HEK293 (cell line): ENCODE results near the gene COL24A1.

Experiments used
- CTCF ChIA-PET: fragments of 350-600 bp; formaldehyde crosslinking; extraction: SDS; loops from one replicate; lab custom pipeline; 2021; ENCODE audit warnings: antibody characterized with exemption; lab: Yijun Ruan, JAX
- POLR2A ChIA-PET: fragments of 300-600 bp; formaldehyde crosslinking; extraction: SDS; loops from one replicate; lab custom pipeline; 2020; ENCODE audit warnings: antibody characterized with exemption, inconsistent platforms; lab: Yijun Ruan, JAX
- H3K27ac ChIP-seq: fragments of 200-500 bp; sonication (Bioruptor generic); 2 replicates; pipeline ENCODE4 v1.5.1; 2014; ENCODE audit warnings: low read depth, low read length, control low read depth, inconsistent platforms; ENCODE audit errors: extremely low read depth
- H3K36me3 ChIP-seq, 2 experiments: fragments of 200-500 bp in 1 of 2; sonication (Bioruptor generic) in 1 of 2; 1 replicate in 1 of 2; 2 replicates in 1 of 2; pipeline ENCODE4 v1.5.1; 2014 to 2017; ENCODE audit warnings: inconsistent platforms in 2 of 2, low read length in 2 of 2; ENCODE audit not compliant: control insufficient read depth in 2 of 2, insufficient read depth in 1 of 2
- H3K4me1 ChIP-seq: fragments of 200-500 bp; sonication (Bioruptor generic); 2 replicates; pipeline ENCODE4 v1.5.1; 2014; ENCODE audit warnings: mild to moderate bottlenecking, low read length, inconsistent platforms; ENCODE audit not compliant: control insufficient read depth, insufficient read depth
- H3K4me3 ChIP-seq: 2 replicates; pipeline ENCODE4 v1.5.1; 2011; ENCODE audit warnings: low read depth, mild to moderate bottlenecking, control low read depth, low read length, moderate library complexity
- H3K9me3 ChIP-seq: fragments of 200-500 bp; sonication (Bioruptor generic); 2 replicates; pipeline ENCODE4 v1.5.1; 2014; ENCODE audit warnings: low read depth, low read length, inconsistent platforms; ENCODE audit not compliant: control insufficient read depth, insufficient read depth
- BCL11A ChIP-seq: fragments of 450-650 bp; formaldehyde crosslinking; IDR thresholded peaks from 2 replicates; pipeline ENCODE4 v1.5.1; 2016; ENCODE audit warnings: low read depth, missing biosample characterization, missing genetic modification characterization
- GLI2 ChIP-seq: fragments of 450-650 bp; formaldehyde crosslinking; IDR thresholded peaks from 2 replicates; pipeline ENCODE4; 2017; ENCODE audit warnings: missing biosample characterization, missing genetic modification characterization, low read depth, borderline replicate concordance
- KLF16 ChIP-seq: fragments of 450-650 bp; formaldehyde crosslinking; IDR thresholded peaks from 2 replicates; pipeline ENCODE4 v1.5.1; 2017; ENCODE audit warnings: missing biosample characterization, missing genetic modification characterization
- OSR2 ChIP-seq: fragments of 450-650 bp; formaldehyde crosslinking; IDR thresholded peaks from 2 replicates; pipeline ENCODE4 v1.5.1; 2016; ENCODE audit warnings: missing biosample characterization, missing genetic modification characterization
- SP2 ChIP-seq: fragments of 450-650 bp; formaldehyde crosslinking; IDR thresholded peaks from 2 replicates; pipeline ENCODE4 v1.5.1; 2016; ENCODE audit warnings: missing biosample characterization, missing genetic modification characterization
- TRIM28 ChIP-seq: IDR thresholded peaks from 2 replicates; pipeline ENCODE4 v1.6.1; 2011; ENCODE audit warnings: low read length, control low read depth, borderline replicate concordance
- YY2 ChIP-seq: fragments of 450-650 bp; formaldehyde crosslinking; IDR thresholded peaks from 2 replicates; pipeline ENCODE4 v1.5.1; 2016; ENCODE audit warnings: missing biosample characterization, missing genetic modification characterization
- ZNF112 ChIP-seq: fragments of 450-650 bp; formaldehyde crosslinking; IDR thresholded peaks from 2 replicates; pipeline ENCODE4 v1.5.0; 2017; ENCODE audit warnings: missing biosample characterization, missing genetic modification characterization
- ZNF184 ChIP-seq: fragments of 450-650 bp; IDR thresholded peaks from 2 replicates; pipeline ENCODE4 v1.5.1; 2018; ENCODE audit warnings: missing biosample characterization, mild to moderate bottlenecking, missing genetic modification characterization
- ZNF202 ChIP-seq: fragments of 450-650 bp; formaldehyde crosslinking; IDR thresholded peaks from 2 replicates; pipeline ENCODE4 v1.5.1; 2016; ENCODE audit warnings: missing biosample characterization, missing genetic modification characterization, borderline replicate concordance
- ZNF23 ChIP-seq: fragments of 450-650 bp; formaldehyde crosslinking; IDR thresholded peaks from 2 replicates; pipeline ENCODE4 v1.5.1; 2016; ENCODE audit warnings: missing biosample characterization, missing genetic modification characterization, borderline replicate concordance
- ZNF391 ChIP-seq: fragments of 450-650 bp; formaldehyde crosslinking; IDR thresholded peaks from 2 replicates; pipeline ENCODE4 v1.5.1; 2016; ENCODE audit warnings: low read depth, missing biosample characterization, missing genetic modification characterization, borderline replicate concordance
- ZNF433 ChIP-seq: fragments of 450-650 bp; formaldehyde crosslinking; IDR thresholded peaks from 2 replicates; pipeline ENCODE4 v1.5.1; 2016; ENCODE audit warnings: missing biosample characterization, missing genetic modification characterization, low read depth
- ZNF473 ChIP-seq: fragments of 450-650 bp; formaldehyde crosslinking; IDR thresholded peaks from 2 replicates; pipeline ENCODE4 v1.5.1; 2017; ENCODE audit warnings: missing biosample characterization, missing genetic modification characterization
- ZNF521 ChIP-seq: fragments of 450-650 bp; formaldehyde crosslinking; IDR thresholded peaks from 2 replicates; pipeline ENCODE4 v1.5.1; 2017; ENCODE audit warnings: missing biosample characterization, mild to moderate bottlenecking, missing genetic modification characterization
- ZNF544 ChIP-seq: fragments of 450-650 bp; formaldehyde crosslinking; IDR thresholded peaks from 2 replicates; pipeline ENCODE4 v1.5.0; 2017; ENCODE audit warnings: missing biosample characterization, missing genetic modification characterization
- ZNF610 ChIP-seq: fragments of 450-650 bp; formaldehyde crosslinking; IDR thresholded peaks from 2 replicates; pipeline ENCODE4 v1.5.1; 2016; ENCODE audit warnings: missing biosample characterization, missing genetic modification characterization, borderline replicate concordance
- ZNF621 ChIP-seq: fragments of 450-650 bp; formaldehyde crosslinking; IDR thresholded peaks from 2 replicates; pipeline ENCODE4 v1.5.1; 2017; ENCODE audit warnings: missing biosample characterization, missing genetic modification characterization
- ZNF792 ChIP-seq: fragments of 450-650 bp; formaldehyde crosslinking; IDR thresholded peaks from 2 replicates; pipeline ENCODE4 v1.5.1; 2016; ENCODE audit warnings: missing biosample characterization, missing genetic modification characterization
- ZNF830 ChIP-seq: fragments of 450-650 bp; IDR thresholded peaks from 2 replicates; pipeline ENCODE4 v1.5.0; 2018; ENCODE audit warnings: missing biosample characterization, missing genetic modification characterization, low read depth, mild to moderate bottlenecking, moderate library complexity
- ZNF837 ChIP-seq: fragments of 450-650 bp; formaldehyde crosslinking; IDR thresholded peaks from 2 replicates; pipeline ENCODE4 v1.5.1; 2016; ENCODE audit warnings: missing biosample characterization, missing genetic modification characterization
- TF ChIP-seq, protein P1 (sequence below): fragments of 450-650 bp; formaldehyde crosslinking; IDR thresholded peaks from 2 replicates; pipeline ENCODE4 v1.5.1; 2016; ENCODE audit warnings: missing biosample characterization, missing genetic modification characterization
- TF ChIP-seq, protein P2 (sequence below): fragments of 450-650 bp; formaldehyde crosslinking; conservative IDR thresholded peaks from 2 replicates; pipeline ENCODE4 v1.5.1; 2016; ENCODE audit warnings: low read depth, missing biosample characterization, missing genetic modification characterization
- TF ChIP-seq, protein P3 (sequence below): fragments of 450-650 bp; formaldehyde crosslinking; IDR thresholded peaks from 2 replicates; pipeline ENCODE4 v1.5.1; 2016; ENCODE audit warnings: missing biosample characterization, missing genetic modification characterization
- TF ChIP-seq, protein P4 (sequence below): fragments of 450-650 bp; formaldehyde crosslinking; IDR thresholded peaks from 2 replicates; pipeline ENCODE4 v1.5.1; 2017; ENCODE audit warnings: missing biosample characterization, missing genetic modification characterization
- TF ChIP-seq, protein P5 (sequence below): fragments of 450-650 bp; formaldehyde crosslinking; IDR thresholded peaks from 2 replicates; pipeline ENCODE4 v1.5.1; 2016; ENCODE audit warnings: missing biosample characterization, missing genetic modification characterization

The COL24A1 gene

DNA sequence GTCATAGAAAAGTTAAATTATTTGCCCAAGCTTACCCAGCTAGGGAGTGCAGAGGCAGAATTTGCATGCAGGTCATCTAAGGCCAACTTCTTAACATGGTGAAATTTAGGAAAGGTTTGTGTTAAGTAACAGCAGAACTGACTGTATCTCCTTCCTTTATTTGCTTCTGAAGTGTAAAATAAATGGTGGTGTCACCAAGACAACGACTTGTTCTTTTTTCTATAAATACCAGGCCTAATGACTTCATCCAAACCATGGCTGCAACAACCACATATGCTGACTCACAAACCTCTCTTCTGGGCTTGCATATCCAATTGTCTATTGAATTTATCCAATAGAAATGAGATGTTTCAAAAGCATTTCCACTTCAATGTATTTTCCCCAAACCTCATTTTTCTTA is 19.1 kb downstream of the COL24A1 start:
- no peaks in the 10 kb centered on the region for H3K4me1 ChIP-seq
- TF ChIP-seq, protein P1, sequence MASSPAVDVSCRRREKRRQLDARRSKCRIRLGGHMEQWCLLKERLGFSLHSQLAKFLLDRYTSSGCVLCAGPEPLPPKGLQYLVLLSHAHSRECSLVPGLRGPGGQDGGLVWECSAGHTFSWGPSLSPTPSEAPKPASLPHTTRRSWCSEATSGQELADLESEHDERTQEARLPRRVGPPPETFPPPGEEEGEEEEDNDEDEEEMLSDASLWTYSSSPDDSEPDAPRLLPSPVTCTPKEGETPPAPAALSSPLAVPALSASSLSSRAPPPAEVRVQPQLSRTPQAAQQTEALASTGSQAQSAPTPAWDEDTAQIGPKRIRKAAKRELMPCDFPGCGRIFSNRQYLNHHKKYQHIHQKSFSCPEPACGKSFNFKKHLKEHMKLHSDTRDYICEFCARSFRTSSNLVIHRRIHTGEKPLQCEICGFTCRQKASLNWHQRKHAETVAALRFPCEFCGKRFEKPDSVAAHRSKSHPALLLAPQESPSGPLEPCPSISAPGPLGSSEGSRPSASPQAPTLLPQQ (tag by site-specific recombination), result no peak
- TF ChIP-seq ZNF610 (tag by site-specific recombination), result no peak
- TF ChIP-seq ZNF837, result no peak
- no peak for TF ChIP-seq ZNF544 (tag by site-specific recombination)
- no peak for TF ChIP-seq ZNF433
- TF ChIP-seq SP2, result no peak
- TF ChIP-seq ZNF112 (tag by site-specific recombination), result no peak
- TF ChIP-seq ZNF23 (tag by site-specific recombination), result no peak
- TF ChIP-seq ZNF184 (tag by site-specific recombination), result no peak
- TF ChIP-seq, protein P2, sequence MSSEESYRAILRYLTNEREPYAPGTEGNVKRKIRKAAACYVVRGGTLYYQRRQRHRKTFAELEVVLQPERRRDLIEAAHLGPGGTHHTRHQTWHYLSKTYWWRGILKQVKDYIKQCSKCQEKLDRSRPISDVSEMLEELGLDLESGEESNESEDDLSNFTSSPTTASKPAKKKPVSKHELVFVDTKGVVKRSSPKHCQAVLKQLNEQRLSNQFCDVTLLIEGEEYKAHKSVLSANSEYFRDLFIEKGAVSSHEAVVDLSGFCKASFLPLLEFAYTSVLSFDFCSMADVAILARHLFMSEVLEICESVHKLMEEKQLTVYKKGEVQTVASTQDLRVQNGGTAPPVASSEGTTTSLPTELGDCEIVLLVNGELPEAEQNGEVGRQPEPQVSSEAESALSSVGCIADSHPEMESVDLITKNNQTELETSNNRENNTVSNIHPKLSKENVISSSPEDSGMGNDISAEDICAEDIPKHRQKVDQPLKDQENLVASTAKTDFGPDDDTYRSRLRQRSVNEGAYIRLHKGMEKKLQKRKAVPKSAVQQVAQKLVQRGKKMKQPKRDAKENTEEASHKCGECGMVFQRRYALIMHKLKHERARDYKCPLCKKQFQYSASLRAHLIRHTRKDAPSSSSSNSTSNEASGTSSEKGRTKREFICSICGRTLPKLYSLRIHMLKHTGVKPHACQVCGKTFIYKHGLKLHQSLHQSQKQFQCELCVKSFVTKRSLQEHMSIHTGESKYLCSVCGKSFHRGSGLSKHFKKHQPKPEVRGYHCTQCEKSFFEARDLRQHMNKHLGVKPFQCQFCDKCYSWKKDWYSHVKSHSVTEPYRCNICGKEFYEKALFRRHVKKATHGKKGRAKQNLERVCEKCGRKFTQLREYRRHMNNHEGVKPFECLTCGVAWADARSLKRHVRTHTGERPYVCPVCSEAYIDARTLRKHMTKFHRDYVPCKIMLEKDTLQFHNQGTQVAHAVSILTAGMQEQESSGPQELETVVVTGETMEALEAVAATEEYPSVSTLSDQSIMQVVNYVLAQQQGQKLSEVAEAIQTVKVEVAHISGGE (tag by site-specific recombination), result no peak
- TF ChIP-seq, protein P3, sequence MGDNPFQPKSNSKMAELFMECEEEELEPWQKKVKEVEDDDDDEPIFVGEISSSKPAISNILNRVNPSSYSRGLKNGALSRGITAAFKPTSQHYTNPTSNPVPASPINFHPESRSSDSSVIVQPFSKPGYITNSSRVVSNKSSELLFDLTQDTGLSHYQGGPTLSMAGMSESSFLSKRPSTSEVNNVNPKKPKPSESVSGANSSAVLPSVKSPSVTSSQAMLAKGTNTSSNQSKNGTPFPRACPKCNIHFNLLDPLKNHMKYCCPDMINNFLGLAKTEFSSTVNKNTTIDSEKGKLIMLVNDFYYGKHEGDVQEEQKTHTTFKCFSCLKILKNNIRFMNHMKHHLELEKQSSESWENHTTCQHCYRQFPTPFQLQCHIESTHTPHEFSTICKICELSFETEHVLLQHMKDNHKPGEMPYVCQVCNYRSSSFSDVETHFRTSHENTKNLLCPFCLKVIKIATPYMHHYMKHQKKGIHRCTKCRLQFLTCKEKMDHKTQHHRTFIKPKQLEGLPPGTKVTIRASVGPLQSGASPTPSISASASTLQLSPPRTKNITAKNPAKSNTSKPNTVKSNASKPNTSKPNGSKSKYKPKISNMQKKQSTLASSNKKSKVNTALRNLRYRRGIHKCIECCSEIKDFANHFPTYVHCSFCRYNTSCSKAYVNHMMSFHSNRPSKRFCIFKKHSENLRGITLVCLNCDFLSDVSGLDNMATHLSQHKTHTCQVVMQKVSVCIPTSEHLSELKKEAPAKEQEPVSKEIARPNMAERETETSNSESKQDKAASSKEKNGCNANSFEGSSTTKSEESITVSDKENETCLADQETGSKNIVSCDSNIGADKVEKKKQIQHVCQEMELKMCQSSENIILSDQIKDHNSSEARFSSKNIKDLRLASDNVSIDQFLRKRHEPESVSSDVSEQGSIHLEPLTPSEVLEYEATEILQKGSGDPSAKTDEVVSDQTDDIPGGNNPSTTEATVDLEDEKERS, result no peak
- ChIA-PET CTCF (no interaction called here), POLR2A (no interaction called here)
- no peaks in the 10 kb centered on the region for H3K36me3 ChIP-seq
- no peak overlapping the region for H3K4me3 ChIP-seq
- no peaks in the 10 kb centered on the region for H3K9me3 ChIP-seq
- no peak overlapping the region for H3K27ac ChIP-seq

DNA sequence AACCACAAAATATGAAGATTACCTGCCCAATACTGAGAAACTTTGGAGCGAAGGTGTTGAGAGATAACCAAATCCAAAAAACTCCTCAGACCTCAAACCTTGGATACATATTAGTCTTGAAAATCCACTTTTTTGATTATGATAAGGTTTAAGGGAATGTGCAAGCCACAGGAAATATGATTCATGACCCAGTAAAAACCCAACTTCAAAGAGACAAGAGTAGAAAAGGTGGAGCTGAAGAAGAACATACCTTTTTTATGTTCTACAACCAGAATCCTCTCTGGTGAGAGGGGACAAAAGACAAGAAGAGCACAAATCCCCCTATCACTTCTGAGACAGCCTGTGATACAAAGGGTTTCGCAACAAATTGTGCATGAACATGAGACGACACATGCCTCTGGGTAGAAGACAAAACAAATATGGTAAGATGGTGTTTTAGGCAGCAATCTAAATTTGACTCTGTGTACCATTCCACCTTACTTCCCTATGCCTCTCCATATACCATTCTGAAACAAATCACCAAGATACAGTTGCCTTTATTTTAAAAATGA is 37.3 kb downstream of the COL24A1 start:
- Histone ChIP-seq H3K27ac (no peak overlapping the region), H3K4me3 (no peak overlapping the region), H3K36me3 (no peaks in the 10 kb centered on the region), H3K9me3 (no peaks in the 10 kb centered on the region), H3K4me1 (no peaks in the 10 kb centered on the region)
- ChIA-PET POLR2A (no interaction called here), CTCF (no interaction called here)
- TF ChIP-seq, protein P4, sequence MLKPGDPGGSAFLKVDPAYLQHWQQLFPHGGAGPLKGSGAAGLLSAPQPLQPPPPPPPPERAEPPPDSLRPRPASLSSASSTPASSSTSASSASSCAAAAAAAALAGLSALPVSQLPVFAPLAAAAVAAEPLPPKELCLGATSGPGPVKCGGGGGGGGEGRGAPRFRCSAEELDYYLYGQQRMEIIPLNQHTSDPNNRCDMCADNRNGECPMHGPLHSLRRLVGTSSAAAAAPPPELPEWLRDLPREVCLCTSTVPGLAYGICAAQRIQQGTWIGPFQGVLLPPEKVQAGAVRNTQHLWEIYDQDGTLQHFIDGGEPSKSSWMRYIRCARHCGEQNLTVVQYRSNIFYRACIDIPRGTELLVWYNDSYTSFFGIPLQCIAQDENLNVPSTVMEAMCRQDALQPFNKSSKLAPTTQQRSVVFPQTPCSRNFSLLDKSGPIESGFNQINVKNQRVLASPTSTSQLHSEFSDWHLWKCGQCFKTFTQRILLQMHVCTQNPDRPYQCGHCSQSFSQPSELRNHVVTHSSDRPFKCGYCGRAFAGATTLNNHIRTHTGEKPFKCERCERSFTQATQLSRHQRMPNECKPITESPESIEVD, result no peak
- TF ChIP-seq ZNF521 (tag by site-specific recombination) (no peak), ZNF202 (tag by site-specific recombination) (no peak), BCL11A (tag by site-specific recombination) (no peak), KLF16 (tag by site-specific recombination) (no peak), YY2 (tag by site-specific recombination) (no peak), ZNF473 (tag by site-specific recombination) (no peak), ZNF391 (no peak), GLI2 (tag by site-specific recombination) (no peak), ZNF621 (no peak), ZNF837 (no peak), ZNF830 (tag by site-specific recombination) (no peak), OSR2 (tag by site-specific recombination) (no peak), ZNF792 (no peak), TRIM28 (no peak)
- TF ChIP-seq, protein P5, sequence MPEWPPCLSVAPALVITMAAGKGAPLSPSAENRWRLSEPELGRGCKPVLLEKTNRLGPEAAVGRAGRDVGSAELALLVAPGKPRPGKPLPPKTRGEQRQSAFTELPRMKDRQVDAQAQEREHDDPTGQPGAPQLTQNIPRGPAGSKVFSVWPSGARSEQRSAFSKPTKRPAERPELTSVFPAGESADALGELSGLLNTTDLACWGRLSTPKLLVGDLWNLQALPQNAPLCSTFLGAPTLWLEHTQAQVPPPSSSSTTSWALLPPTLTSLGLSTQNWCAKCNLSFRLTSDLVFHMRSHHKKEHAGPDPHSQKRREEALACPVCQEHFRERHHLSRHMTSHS (tag by site-specific recombination), result no peak
